Amniotic epithelial cell (primary cell): Measurements from ENCODE around the gene GLDC.
A peak's percentile ranks its signal among the peaks of the same experiment; 100 is the strongest.
"Not testable (repeated sequence)": the region's sequence is repeated elsewhere in the genome, so short reads cannot be mapped to it uniquely, and the experiment has no call there.

Experiments used
- DNase-seq: peaks from one replicate; pipeline ENCODE4 v3.0.0-alpha.2; 2010; ENCODE audit warnings: low read depth

The GLDC gene

GRCh38 chr9:6645355-6646292 is at the start of gene GLDC:
Gene GLDC, minus strand, starts transcription at chr9:6645729. Its CDS starts 230 bp downstream, at chr9:6645499.
- DNase-seq = peak; percentile 8

- no peak for DNase-seq
These were observed 47.4 kb upstream of the GLDC start for GRCh38 chr9:6692881-6693361.

GRCh38 chr9:6692433-6692832 is 46.9 kb upstream of the GLDC start:
- DNase-seq = no peak

GRCh38 chr9:6690675-6691070 is 45.1 kb upstream of the GLDC start:
- not testable (repeated sequence) for DNase-seq

GRCh38 chr9:6689893-6690674 is 44.6 kb upstream of the GLDC start:
- no peak for DNase-seq

GRCh38 chr9:6687180-6687579 is 41.7 kb upstream of the GLDC start:
- no peak for DNase-seq

- peak; percentile 52 for DNase-seq
These were observed 40.9 kb upstream of the GLDC start for GRCh38 chr9:6686396-6686795.

GRCh38 chr9:6681957-6682501 is 36.5 kb upstream of the GLDC start:
- no peak for DNase-seq

- peak; percentile 97 for DNase-seq
These were observed 35.8 kb upstream of the GLDC start for GRCh38 chr9:6681147-6681956.

- DNase-seq = peak; percentile 24
These were observed 35.2 kb upstream of the GLDC start for GRCh38 chr9:6680797-6681146.

GRCh38 chr9:6677803-6678202 is 32.3 kb upstream of the GLDC start:
- DNase-seq = no peak

- no peak for DNase-seq
These were observed 30.9 kb upstream of the GLDC start for GRCh38 chr9:6676254-6676921.

- DNase-seq = no peak
These were observed 29.7 kb upstream of the GLDC start for GRCh38 chr9:6675268-6675667.

- no peak for DNase-seq
These were observed 27.9 kb upstream of the GLDC start for GRCh38 chr9:6673326-6674025.

GRCh38 chr9:6672118-6672517 is 26.6 kb upstream of the GLDC start:
- no peak for DNase-seq

GRCh38 chr9:6671416-6671815 is 25.9 kb upstream of the GLDC start:
- DNase-seq = no peak

GRCh38 chr9:6669881-6670280 is 24.4 kb upstream of the GLDC start:
- no peak for DNase-seq

GRCh38 chr9:6667633-6668280 is 22.2 kb upstream of the GLDC start:
- peak; percentile 35 for DNase-seq

GRCh38 chr9:6667080-6667479 is 21.6 kb upstream of the GLDC start:
- no peak for DNase-seq

GRCh38 chr9:6665628-6666027 is 20.1 kb upstream of the GLDC start:
- no peak for DNase-seq
